ENCODE results near the gene TMEM126B.
"Not testable (repeated sequence)": the region's sequence is repeated elsewhere in the genome, so short reads cannot be mapped to it uniquely, and the experiment has no call there.

Gene TMEM126B

GRCh38 chr11:85627998-85628770, at the start of gene TMEM126B:
Gene TMEM126B (plus strand): TSS chr11:85628593. CDS start chr11:85628608, 15 bp downstream.
- peak; percentile 92 for DNase-seq (ENCODE audit: low read depth in 2 of 2)

- no peak for DNase-seq (ENCODE audit: low read depth in 2 of 2)
Measured at GRCh38 chr11:85582111-85582510, 46.3 kb upstream of the TMEM126B start.

GRCh38 chr11:85589373-85589772, 39.0 kb upstream of the TMEM126B start:
- no peak for DNase-seq (ENCODE audit: low read depth in 2 of 2)

GRCh38 chr11:85590848-85591483, 37.4 kb upstream of the TMEM126B start:
- no peak for DNase-seq (ENCODE audit: low read depth in 2 of 2)

DNA sequence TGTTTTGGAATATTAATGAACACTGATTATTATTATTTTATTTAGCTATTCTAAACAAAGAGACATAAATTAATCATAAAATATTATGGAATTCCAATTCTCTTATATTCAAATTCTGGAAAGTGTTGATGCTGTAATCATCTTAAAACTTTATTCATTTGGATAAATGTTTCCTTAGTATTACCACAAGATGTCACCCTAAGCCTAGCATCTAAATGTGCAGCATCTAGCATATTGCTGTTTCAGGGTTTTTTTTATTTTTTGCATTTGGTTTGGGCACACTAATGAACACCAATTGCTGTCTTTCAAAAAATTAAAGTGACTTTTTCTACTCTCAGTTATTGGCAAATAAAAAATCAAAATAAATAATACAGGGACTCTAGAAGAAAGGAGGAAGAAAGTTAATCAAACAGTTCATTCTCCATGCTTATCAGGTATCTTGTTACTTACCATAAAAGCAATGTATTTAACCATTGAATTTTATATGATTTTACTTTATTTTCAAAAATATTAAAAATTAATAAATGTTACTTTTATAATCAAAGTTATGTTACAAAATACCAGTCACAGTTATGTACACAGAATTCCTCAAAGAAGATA, 33.0 kb upstream of the TMEM126B start:
- no peak for DNase-seq (ENCODE audit: low read depth in 2 of 2)

DNA sequence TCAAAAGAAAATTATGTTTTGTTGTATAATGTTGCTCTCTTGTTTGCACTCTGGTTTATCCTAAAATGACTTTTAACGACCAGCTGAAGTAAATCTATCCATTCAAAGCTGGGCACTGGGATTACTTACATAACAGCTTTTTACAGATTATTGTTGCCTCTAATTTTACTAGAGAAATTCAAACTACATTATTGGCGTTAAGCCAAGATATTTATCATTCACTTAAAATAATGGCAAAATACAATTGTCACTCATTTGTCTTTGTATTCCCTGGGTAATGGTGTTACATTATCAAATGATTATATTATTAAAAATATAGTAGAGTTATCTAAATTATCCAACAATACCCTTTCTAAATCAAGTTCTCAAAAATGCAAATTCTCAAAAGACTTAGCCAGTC, 31.5 kb upstream of the TMEM126B start:
- no peak for DNase-seq (ENCODE audit: low read depth in 2 of 2)

DNA sequence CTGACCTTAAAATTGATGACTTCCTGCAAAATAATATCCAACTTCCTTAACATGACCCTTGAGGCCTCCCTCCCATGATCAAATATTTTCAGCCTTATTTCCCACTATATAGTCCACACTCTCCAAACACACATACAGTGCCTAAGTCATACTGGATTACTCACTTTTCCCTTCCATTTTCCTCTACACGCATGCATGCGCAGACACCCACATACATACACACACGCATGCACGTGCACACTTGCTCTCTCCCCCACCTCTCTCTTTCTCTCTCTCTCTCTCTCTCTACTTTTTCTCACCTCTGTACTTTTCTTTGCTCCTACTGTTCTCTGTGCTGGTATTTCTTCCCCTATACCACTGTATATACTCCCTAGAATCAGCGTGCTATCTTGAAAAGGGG, 29.3 kb upstream of the TMEM126B start:
- no peak for DNase-seq (ENCODE audit: low read depth in 2 of 2)

DNA sequence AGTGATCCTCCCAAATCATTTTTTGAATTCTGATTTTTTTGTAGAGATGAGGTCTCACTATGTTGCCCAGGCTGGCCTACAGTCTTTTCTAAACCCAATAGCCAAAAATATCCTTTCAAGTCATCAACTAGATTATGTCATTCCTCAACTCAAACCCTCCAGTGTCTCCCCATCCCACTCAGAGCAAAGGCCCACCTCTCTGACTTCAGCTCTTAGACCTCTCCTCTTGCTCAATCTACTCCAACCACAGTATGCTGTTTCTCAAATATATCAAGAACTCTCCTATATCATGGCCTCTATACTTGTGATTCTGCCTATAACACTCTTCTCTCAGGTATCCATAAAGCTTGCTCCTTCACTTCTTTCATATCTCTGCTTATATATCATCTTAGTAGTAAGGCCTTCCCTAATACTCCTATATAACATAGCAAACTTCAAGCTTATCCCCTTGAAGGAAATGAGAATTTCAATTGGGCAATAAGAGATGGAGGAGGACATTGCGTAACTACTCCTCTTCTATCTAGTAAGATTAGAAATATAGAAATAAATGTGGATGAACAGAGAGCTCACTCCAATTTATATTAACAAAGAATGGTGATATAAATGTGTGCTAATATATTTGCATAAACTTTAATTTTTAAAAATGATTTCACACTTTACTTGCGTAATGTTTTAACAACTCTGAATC, 25.7 kb upstream of the TMEM126B start:
- DNase-seq (ENCODE audit: low read depth in 2 of 2) = no peak

DNA sequence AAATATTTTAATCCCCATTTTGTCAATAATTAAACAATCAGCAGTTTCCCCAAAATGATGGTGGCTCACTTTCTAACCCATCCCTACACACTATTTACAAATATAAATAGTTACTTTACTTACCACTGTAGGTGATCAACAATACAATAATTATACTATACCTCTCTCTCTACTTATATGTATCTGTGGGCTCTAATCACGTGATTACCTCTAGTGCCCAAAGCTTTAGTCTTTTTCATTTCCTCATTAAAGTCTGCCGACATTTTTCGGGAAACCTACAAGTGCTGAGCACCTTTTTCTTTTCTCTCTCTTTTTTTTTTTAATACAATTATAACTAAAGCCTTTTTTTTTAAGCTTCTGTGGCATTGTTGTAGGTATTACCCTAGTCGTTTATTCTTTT, 25.2 kb upstream of the TMEM126B start:
- no peak for DNase-seq (ENCODE audit: low read depth in 2 of 2)

DNA sequence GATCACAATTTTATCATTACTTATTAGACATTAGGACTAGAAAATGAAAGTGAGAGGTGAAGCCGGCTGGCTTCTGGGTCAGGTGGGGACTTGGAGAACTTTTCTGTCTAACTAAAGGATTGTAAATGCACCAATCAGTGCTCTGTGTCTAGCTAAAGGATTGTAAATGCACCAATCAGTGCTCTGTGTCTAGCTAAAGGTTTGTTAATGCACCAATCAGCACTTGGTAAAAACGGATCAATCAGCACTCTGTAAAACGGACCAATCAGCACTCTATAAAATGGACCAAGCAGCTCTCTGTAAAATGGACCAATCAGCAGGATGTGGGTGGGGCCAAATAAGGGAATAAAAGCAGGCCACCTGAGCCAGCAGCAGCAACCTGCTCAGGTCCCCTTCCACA, 22.2 kb upstream of the TMEM126B start:
- not testable (repeated sequence) for DNase-seq (ENCODE audit: low read depth in 2 of 2)

GRCh38 chr11:85608621-85609020, 19.8 kb upstream of the TMEM126B start:
- not testable (repeated sequence) for DNase-seq (ENCODE audit: low read depth in 2 of 2)

GRCh38 chr11:85609286-85609685, 19.1 kb upstream of the TMEM126B start:
- DNase-seq (ENCODE audit: low read depth in 2 of 2) = not testable (repeated sequence)

- DNase-seq (ENCODE audit: low read depth in 2 of 2) = not testable (repeated sequence)
Measured at GRCh38 chr11:85611643-85612042, 16.8 kb upstream of the TMEM126B start.

DNA sequence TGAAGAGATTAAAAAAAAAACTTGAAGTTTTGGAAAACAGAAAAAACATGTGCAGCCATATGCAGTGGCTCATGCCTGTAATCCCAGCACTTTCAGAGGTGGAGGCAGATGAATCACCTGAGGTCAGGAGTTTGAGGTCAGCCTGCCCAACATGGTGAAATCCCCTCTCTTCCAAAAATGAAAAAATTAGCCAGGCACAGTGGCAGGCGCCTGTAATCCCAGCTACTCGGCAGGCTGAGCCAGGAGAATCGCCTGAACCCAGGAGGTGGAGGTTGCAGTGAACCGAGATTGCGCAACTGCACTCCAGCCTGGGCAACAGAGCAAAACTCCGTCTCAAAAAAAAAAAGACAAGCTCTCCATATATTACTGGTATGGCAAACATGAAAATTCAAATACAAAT, 8.9 kb upstream of the TMEM126B start:
- no peak for DNase-seq (ENCODE audit: low read depth in 2 of 2)

- no peak for DNase-seq (ENCODE audit: low read depth in 2 of 2)
Measured at GRCh38 chr11:85620256-85620655, 8.1 kb upstream of the TMEM126B start.

GRCh38 chr11:85626496-85626895, 1.9 kb upstream of the TMEM126B start:
- no peak for DNase-seq (ENCODE audit: low read depth in 2 of 2)

- no peak for DNase-seq (ENCODE audit: low read depth in 2 of 2)
Measured at GRCh38 chr11:85627332-85627997, 928 bp upstream of the TMEM126B start, which contains the start of gene DLG2. Gene DLG2 (minus strand): TSS chr11:85627344.

GRCh38 chr11:85628771-85629341, 463 bp downstream of the TMEM126B start:
- DNase-seq (ENCODE audit: low read depth in 2 of 2) = no peak

GRCh38 chr11:85634747-85635146, 6.4 kb downstream of the TMEM126B start:
- no peak for DNase-seq (ENCODE audit: low read depth in 2 of 2)

DNA sequence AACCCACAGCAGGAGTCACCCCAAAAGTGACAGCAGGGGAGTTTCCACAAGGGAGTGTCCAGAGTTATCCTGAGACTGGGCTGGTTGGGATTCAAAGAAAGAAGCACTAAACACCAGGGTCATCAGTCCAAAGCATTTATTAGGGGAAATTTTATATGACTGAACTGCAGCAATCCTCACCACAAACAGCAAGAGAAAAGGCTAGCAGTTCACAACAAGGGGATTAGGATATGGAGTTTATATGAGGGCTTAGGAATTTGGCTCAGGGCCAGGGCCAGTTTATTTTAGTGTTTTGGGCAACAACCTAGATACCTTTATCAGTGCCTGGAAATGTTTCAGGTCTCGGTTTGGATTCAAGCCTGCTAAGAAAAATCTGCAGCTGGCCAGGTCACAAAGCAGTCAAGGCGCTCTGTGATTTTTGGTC, 14.8 kb downstream of the TMEM126B start:
- no peak for DNase-seq (ENCODE audit: low read depth in 2 of 2)

GRCh38 chr11:85647078-85647477, 18.7 kb downstream of the TMEM126B start:
- no peak for DNase-seq (ENCODE audit: low read depth in 2 of 2)

Data from fibroblast of skin of left biceps (primary cell).